Vagina (tissue), 2 donors: ENCODE data around the gene TPGS1.

Experiments used
- POLR2A ChIP-seq, 2 donors: fragments of 450-650 bp; IDR thresholded peaks; one replicate each; pipeline ENCODE4 v1.6.1; 2017; ENCODE audit warnings: antibody characterized with exemption in 2 of 2, mild to moderate bottlenecking in 2 of 2, moderate library complexity in 2 of 2
- POLR2AphosphoS5 ChIP-seq, 2 donors: sonication (generic); formaldehyde crosslinking; IDR thresholded peaks; one replicate each; pipeline ENCODE4 v1.9.0; 2017; ENCODE audit warnings: antibody characterized with exemption in 2 of 2, mild to moderate bottlenecking in 2 of 2, low read depth in 1 of 2; ENCODE audit not compliant: insufficient read depth in 1 of 2
- TF ChIP-seq, protein P1 (sequence below), 3 experiments: fragments of 450-650 bp in 2 of 3; fragments of 200-600 bp in 1 of 3; sonication (generic) in 1 of 3; IDR thresholded peaks; one replicate each; pipeline ENCODE4 v1.5.1; 2017 to 2019; ENCODE audit warnings: antibody characterized with exemption in 3 of 3, mild to moderate bottlenecking in 2 of 3, moderate library complexity in 2 of 3

DNA sequence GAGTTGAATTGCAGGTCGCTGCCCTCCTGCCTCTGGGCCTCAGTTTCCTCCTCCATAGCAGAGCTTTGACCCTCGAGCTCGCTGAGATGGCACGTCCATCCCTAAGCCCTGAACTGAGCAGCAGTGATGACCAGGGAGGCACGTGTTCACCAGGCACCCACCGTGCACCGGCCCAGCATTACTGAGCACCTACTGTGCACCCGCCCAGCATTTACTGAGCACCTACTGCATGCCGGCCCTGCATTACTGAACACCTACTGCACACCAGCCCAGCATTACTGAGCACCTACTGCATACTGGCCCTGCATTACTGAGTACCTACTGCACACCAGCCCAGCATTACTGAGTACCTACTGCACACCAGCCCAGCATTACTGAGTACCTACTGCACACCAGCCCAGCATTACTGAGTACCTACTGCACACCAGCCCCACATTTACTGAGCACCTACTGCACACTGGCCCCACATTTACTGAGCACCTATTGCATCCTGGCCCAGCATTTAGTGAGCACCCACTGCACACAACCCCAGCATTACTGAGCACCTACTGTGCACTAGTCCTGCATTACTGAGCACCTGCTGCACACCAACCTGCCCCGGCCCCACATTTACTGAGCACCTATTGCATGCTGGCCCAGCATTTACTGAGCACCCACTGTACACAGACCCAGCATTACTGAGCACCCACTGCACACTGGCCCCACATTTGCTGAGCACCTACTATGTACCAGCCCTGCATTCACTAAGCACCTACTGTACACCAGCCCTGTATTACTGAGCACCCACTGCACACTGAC is 6.3 kb downstream of the TPGS1 start:
- TF ChIP-seq, protein P1, sequence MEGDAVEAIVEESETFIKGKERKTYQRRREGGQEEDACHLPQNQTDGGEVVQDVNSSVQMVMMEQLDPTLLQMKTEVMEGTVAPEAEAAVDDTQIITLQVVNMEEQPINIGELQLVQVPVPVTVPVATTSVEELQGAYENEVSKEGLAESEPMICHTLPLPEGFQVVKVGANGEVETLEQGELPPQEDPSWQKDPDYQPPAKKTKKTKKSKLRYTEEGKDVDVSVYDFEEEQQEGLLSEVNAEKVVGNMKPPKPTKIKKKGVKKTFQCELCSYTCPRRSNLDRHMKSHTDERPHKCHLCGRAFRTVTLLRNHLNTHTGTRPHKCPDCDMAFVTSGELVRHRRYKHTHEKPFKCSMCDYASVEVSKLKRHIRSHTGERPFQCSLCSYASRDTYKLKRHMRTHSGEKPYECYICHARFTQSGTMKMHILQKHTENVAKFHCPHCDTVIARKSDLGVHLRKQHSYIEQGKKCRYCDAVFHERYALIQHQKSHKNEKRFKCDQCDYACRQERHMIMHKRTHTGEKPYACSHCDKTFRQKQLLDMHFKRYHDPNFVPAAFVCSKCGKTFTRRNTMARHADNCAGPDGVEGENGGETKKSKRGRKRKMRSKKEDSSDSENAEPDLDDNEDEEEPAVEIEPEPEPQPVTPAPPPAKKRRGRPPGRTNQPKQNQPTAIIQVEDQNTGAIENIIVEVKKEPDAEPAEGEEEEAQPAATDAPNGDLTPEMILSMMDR (IDR thresholded peaks at IDR 0.05) = no peak
- TF ChIP-seq POLR2AphosphoS5 (IDR thresholded peaks at IDR 0.05; ENCODE audit: insufficient read depth in 1 of 2, low read depth in 1 of 2) = no peak
- no peak for TF ChIP-seq POLR2A (IDR thresholded peaks at IDR 0.05)
